GM19240 (cell line): Measurements from ENCODE around the gene QSOX1.

Source experiments
- DNase-seq: peaks from one replicate; pipeline ENCODE4 v3.0.0; 2011; ENCODE audit warnings: low spot score; ENCODE audit not compliant: insufficient read length

The QSOX1 gene

DNA sequence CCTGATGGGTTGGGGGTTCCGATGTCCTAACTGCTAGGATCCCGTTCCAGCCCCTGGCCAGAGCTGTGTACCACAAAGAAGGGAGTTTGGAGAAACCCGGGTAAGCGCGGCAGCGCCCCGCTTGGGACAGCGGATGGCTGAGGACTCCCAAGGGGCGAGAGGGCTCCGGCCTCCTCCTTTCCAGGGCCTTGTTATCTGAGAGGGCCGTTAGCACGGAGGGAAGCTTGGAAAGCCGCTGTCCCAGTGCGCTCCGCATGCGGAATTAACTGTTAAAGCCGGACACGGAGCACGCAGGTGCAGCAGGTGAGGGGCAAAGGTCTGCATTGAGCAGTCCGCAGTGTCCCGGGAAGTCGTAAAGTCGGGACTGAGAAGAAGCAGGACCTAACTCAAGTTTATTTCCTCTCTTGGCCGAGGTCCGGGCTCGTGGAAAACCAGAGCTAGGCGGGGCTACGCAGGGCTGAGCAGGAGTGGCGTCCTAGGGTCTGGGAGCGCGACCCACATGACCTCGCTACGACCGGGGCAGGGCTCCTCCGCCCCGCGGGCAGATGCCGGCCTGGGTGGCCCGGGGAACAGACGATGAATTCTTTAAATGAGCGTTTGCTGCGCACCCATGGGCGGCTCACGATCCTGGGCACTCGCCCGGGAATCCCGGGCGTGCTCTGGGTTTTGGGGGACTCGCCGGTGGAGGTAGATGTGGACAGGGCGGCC is 79.9 kb downstream of the QSOX1 start:
- no peak for DNase-seq

DNA sequence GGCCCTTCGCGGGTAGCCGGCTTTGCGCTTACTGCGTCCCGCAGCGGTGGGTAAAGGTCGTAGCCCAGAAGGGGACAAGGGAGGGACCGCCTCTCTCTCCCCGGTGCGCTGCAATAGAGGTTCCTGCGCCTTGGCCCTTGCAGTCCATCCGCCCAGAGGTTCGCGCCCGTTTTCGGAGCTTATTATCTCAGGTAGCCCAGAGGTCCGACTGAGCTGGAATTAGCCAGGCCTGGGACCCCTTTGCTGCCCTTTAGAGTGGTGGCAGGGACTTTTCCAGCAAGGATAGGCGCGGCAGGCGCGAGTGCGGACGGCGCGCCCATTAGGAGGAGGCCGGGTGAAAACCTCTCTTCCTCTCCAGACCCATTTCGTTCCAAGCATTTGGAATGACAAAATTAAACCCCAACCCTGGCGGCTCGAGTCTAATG is 80.4 kb downstream of the QSOX1 start:
- DNase-seq = no peak

DNA sequence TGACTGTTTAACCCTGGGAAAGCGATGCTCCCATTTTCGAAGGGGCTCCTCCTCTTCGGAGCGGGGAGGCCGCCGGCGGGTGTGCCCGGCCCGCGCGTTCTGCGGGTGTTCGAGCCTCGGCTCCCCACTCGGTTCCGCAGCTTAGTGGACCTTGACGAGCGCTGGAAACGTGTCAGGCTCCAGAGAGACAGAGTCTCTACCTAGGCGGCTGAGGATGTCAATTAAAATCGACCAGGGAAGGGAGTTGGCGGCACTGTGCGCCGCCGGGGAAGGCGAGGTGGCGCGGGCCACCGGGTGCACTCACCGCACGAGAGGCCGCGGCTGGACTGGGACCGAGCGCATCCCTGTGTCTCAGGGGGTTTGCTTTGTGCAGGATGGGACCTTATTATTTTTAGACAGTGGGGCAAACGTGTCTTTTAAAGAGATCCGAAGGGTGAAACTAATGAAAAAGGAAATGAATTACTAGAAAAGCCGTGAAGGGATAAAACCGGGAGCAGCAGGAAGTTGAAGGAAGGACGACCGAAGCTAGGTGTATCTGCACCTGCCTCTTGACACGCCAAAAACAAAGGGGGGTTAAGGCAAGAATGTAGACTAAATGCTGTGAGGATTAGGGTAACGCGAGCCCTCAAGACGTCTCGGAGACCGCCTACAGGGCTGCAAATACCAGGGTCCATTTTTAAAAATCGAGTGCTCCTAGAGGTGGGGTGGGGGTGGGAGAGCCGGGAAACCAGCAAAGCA is 81.0 kb downstream of the QSOX1 start:
- no peak for DNase-seq

DNA sequence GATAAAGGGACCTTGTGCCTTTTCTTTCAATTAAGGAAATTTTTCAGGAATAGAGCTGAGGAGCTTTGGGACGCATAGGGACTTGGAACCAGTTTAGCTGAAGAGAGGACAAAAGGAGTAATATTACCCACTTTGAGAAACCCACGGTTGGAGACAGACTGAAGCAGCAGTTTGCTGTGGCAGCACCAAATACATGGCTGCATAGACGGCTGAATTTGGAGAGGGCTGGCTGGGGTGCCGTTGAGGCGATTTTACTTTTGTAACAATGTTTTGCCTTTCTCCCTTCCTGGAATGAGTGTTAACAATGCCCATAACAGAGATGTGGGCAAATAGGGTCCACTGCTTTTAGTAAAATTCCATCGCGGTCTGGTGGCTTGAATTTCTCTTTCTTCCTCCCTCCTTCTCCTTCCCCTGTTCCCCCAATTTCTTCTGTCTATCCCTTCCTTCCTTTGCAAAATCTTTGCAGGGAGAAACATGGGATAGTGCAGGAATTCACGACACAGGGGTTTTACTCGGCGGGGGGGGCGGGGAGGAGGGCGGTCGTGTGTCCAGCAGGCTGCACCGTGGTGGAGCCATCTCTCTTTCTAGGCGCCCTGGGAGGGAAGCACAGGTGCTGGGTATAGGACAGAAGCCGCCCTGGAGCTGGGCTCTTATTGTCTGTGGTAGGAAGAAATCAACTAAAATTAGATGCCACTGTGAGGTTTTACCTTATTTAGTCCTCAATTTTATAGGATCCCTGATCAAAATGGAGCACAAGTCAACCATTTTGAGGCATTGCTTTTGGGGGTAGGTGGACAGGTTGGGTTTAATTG is 82.2 kb downstream of the QSOX1 start:
- no peak for DNase-seq

DNA sequence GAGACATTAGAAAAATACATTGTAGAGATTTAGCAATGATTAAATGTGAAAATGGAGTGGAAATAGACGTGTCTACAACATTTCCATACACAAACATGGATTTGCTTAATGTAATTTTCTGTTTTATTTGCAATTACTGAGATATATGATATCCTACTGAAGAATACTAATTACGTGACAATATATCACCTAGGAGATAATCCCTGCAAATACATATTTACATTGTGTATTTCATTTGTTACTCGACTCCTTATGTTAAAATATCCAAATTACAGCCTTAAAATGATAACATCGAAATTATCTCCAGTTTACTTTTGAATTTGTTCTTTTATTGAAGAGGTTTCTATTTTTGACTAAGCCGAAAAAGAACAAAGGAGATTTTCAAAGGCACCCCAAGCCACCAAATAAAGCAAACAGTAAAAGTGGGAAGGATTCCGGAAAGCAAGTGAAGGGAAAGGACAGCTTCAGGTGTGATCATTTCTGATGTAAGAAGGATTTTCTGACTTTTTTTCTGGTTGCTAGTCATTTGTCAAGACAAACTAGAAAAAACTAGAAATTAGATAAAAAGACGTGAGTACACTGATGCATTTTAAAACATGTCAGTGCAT is 83.3 kb downstream of the QSOX1 start:
- no peak for DNase-seq

DNA sequence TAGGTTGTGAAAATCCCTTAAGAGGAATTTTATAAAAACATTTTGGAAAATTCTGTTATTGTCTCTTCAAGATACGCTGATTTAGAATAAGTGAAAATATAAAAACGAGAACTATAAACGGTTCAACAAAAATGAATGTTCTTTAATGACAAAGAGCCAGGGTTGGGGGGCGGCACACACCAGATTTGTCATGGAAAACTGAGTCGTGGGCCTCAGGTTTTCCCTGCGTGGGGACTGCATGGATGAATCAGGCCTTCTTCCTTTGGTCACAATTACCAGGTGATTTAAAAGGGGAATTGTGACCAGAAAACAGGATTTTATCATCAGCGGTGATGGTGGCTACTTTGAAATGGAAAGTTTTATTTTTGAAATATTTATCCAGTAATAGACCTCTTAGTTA is 84.0 kb downstream of the QSOX1 start:
- DNase-seq = no peak

DNA sequence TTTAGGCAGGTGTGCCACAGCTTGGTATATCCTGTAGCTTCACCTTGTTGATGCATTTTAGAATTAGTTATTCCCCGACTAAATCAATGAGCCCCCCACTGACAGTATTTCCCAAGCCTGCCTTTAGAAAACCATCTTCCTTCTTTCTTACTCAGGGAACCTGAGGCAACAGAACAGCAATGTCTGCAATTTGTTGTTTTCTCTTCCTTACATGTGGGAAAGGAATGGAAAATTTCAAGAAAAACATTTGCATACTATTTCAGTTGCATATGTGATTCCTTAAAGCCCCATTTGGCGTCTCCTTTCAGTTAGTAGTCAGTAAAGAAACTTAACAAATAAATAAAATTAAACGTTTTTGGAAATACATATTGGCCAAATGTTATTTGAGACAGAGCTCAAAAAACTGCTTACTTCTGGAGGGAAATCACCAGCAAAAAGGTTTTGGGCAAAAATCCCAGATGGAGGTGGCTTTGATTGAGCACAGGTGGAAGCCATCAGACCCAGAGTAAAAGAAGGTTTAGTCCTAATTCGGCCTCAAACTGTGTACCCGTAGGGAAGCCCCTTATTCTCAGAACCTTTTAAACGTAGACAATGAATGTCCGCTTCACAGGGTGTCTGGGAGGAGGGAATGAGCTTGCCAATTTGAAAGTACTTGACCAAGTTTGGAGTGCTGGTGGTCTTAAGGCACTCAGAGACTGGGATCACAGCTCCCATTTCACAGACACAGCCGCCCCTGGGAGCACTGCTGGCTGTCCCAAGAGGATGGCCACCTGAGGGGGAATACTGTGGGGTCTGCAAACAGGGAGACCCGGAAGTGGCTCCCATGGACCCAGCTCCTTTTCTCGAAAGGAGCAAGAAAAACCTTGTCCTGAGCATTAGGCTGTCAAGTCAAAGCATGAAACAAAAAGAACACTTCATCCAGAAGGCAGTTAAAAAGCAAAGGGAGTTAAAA is 84.8 kb downstream of the QSOX1 start:
- DNase-seq = no peak

DNA sequence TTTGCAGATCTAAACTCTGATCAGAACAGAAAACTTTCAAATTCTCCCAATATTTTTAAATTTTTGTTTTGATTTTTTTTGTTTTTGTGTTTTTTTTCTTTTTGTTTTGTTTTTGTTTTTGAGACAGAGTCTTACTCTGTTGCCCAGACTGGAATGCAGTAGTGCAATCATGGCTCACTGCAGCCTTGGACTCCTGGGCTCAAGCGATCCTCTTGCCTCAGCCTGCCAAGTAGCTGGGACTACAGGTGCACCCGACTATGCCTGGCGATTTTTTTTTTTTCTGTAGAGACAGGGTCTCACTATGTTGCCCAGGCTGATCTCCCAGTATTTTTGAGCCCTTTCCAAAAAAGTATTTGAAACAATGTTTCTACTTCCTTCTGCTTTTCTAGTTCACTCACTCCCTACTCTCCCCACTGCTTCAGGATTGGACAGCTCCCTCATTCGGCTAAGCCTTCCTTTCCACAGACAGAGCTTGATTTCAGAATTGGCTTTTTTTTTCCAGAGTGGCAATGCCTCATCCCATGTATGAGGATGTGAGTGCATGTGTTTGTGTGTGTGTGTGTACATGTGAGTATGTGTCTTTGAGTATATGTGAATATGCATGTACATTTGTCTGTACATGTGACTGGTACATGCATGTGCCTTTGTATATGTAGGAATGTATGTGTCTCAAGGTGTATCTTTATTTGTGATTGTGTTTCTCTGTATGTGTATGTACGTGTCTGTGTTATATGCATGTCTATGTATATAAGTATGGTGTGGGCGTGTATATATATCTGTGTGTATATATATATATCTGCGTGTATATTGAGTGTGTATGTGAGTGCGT is 87.3 kb downstream of the QSOX1 start:
- no peak for DNase-seq

DNA sequence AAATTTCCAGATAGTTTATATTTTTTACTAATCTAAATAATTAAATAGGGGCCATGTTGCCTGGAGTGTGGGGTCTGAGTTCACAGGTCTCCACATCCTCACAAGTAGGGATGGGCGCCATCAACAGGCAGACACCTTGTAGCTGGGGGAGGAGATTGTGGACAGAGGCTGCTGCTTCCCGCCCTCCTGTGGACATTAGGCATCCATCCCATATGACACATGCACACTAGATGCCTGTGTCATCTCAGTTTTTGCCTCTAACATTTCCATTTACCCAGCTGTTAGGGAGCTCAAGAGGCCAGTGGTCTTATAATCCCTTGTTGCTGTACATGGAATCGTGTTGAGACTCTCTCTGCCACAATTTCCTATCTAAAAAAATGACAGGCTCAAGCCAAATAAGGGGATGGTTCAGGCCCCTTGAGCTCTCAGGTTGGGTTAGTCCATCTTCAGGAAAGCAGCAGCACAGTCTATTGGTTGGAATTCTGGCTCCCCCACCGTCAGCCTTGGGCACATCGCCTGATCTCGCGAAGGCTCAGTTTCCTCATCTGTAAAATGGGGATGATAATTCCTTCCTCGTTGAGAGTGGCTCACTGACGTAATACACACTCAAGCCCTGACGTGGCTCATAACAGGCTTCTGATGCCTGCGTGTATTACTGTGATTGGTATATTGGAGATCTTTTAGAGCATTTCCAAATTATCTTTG is 89.0 kb downstream of the QSOX1 start:
- no peak for DNase-seq

DNA sequence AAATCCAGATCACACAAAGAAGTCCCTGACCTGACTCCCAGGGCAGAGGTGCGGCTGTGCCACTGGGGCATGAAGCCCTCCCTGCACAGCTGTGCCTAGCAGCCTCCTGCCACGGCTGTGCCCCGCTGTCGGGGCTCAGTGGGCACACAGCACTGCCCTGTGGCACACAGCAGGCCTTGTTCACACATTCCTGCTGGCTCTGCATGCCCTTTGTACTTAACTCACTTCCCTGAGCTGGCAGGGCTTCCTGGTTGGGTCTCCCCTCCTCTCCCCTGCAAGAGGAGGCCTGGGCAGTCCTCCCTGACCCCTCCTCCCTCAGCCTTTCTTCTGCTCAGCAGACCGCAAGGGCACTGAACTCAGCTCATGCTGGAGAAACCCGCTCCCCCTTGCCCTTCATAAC is 90.2 kb downstream of the QSOX1 start:
- DNase-seq = no peak

DNA sequence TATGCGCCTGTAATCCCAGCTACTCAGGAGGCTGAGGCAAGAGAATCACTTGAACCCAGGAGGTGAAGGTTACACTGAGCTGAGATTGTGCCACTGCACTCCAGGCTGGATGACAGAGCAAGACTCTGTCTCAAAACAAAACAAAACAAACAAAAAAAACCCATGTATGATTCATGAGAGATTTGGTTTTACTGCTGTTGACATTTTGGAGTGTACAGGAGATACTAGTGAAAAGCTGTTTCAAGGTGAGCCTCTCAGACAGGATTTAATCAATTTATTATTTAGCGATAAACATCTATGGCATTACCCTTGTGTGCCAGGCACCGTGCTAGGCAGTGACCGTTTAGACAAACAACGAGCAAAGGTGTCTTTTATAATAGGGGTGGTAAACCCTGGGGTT is 91.9 kb downstream of the QSOX1 start:
- no peak for DNase-seq

DNA sequence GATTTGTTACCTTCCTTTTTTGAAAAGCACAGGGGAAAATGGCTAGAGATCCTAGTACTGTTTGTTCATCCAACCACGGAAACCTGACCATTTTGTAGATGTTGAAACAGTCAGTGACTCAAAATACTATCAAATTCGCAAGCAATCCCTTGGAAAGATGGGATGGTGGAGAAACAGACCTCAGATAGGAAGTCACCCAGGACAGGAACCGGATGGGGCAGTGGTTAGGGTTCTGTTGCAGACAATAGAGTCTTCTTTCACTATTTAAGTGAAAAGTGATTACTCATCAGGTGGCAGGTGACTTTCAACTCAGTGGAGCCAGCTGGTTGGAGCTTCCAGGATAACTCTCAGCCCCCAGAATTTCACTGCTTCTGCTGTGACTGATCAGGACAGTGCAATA is 92.4 kb downstream of the QSOX1 start:
- DNase-seq = no peak

DNA sequence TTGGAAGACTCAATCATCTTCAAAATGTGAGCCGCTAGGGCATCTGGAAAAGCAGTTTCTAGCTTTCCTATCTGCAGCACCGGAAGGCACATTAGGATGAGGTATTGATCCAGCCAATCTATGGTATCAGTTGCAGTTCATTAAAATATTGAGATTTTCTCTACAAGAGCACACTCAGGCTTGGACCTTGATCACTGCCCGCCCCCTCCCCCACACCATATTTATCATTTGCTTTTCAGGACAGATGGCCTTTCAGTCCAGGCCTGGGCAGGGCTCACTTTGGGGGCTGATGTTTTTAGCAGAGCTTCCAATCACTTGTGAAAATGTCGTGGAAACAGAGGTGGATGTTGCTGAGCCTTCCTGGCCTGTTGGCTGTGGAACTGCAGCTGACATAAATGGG is 92.9 kb downstream of the QSOX1 start:
- DNase-seq = no peak

DNA sequence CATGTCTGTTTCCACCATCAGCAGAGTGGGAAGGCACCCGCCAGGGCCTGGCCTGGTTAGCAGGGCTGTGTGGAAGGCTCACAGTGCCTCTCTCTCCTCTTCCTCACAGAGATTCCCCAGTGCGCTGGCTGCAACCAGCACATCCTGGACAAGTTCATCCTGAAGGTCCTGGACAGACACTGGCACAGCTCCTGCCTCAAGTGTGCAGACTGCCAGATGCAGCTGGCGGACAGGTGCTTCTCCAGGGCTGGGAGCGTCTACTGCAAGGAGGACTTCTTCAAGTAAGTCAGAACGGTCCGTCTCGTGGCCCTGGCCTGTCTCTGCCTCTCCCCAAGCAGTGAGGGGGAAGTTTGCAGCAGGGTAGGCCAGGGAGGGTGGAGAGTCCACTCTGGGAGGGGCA is 93.5 kb downstream of the QSOX1 start:
- no peak for DNase-seq

DNA sequence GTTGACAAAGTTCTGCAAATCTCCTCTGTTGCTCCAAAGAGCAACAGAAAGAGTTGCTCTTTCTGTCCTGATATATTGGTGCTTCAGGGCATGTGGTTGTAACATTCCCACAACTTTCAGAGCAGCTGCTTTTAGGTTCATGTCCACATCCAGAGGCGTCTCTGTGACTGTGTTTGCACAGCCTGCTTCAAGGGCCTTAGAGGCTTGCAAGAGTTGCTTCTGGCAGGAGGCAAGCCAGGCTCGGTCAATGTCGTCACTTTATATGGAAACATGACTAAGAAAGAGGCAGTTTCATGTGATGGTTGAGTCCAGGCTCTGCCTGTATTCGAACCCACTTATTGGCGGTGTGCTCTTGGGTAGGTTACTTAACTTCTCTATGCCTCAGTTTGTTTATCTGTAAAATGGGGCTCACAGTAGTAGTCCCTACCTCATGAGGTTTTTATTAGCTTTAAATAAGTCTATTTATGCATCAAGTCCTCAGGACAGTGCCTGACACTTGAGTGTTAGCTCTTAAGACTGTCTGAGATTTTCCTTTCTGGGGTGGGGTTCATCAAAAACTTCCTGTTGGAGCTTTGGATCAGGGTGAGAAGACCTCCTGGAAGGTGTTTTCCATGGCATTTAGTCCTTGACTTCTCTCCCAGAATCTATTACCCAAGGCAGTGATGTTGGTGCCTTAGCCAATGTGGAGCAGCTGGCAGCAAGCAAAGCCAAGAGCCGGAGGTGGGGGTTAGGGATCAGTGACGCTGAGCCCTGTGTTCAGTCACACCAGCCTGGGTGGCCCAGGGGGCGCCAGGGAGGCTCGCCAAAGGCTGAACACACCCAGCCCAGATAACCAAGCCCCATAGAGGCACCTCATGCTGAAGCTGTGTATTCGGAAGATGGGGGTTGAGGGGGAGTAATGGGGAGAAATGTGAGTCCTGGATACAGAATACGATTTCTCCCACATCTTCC is 94.3 kb downstream of the QSOX1 start:
- no peak for DNase-seq

DNA sequence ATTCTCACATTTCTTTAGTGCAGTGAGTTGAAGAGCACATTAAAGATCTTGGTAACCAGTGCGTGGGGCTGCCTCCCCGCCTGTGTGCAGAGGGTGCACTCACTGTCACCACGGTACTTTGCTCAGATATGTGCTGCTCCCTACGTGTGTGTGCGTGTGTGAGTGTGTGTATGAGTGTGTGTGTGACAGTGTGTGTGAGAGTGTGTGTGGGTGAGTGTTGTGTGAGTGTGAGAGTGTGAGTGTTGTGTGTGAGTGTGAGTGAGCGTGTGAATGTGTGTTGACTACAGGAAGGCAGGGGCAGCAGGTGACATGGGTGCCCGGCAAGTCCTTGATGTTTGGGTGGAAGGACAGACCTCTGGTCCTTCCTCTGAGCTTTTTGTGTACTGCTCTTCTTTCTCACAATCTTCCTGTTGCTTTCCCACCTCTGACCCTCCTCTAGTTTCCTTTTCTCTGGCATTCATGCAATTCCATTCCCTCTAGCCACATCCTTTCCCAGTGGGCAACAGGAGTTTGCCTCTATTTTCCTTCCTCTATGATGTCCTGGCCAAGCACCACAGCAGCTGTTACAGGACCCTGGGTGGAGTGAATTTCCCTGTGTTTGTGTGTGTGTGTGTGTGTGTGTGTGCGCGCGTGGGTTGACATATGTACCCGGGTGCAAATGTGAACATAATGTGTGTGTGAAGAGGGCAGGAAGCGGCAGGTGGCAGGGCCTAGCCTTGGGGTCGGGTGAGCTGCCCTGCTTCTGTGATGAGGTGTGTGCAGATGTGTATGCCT is 95.2 kb downstream of the QSOX1 start:
- DNase-seq = no peak

DNA sequence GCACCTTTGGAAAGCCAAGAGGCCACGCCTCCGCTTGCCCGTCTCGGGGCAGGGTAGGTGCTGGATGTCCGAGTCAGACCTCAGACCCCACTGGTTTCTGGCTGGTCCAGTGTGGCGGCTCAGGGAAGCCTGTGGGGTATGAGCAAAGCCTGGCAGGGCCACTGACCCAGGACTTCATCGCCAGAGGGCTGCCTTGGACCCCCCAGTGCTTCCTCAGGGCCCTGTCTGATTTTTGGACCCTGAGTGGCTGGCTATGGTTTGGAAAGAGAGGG is 95.8 kb downstream of the QSOX1 start:
- DNase-seq = no peak
